HG02678 (cell line): ENCODE measurements around the gene KRT78.
"Not testable (repeated sequence)": the region's sequence is repeated elsewhere in the genome, so short reads cannot be mapped to it uniquely, and the experiment has no call there.

Experiments used
- ATAC-seq: cut with Tn5 transposase; IDR thresholded peaks from one replicate; pipeline ENCODE4 v1.9.1; 2021; ENCODE audit warnings: mild to moderate bottlenecking, moderate library complexity; ENCODE audit not compliant: unreplicated experiment

Gene KRT78

GRCh38 chr12:52798671-52799504 lies 49.9 kb downstream of the KRT78 start:
- no peak for ATAC-seq

- no peak for ATAC-seq
These were observed 50.7 kb downstream of the KRT78 start for GRCh38 chr12:52798003-52798670.

GRCh38 chr12:52797529-52797894 lies 51.3 kb downstream of the KRT78 start:
- no peak for ATAC-seq

DNA sequence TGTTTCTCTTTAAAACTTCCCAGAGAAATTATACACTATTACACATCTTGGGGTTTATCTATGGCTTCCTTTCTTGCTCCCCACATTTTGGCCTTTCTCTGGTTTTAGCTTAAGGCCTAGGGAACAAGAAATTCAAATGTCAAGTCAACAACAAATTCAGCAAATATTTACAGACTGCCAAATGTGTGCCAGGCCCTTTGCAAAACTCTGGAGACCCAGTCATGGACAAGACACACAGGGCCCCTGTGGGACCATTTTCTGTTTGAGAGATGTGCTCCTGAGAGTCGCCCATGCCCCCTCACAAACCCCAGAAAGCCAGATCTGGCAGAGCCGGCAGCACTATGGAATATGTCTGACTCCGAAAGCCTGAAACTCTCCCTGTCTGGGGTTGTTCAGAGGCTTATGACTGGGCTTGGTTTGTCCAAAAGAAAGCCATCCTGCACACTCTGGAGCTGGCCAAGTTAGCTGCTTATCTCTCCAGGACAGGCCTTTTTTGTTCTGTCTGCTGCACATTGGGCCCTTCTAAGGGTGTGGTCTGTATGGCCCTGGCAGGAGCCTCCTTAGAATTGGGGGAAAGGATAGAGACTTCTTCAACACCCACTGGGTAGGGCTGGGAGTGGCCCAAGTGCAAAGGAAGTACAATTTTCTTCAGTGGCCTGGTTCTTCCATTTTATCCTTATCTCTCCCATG lies 51.8 kb downstream of the KRT78 start:
- no peak for ATAC-seq

- no peak for ATAC-seq
These were observed 52.4 kb downstream of the KRT78 start for GRCh38 chr12:52796429-52796794.

GRCh38 chr12:52795694-52796428 lies 52.9 kb downstream of the KRT78 start, which contains the start of gene KRT3:
Gene KRT3 (minus strand): TSS chr12:52796117. CDS start chr12:52796042, 75 bp downstream.
- no peak for ATAC-seq

- not testable (repeated sequence) for ATAC-seq
These were observed 53.5 kb downstream of the KRT78 start for GRCh38 chr12:52795332-52795674.

DNA sequence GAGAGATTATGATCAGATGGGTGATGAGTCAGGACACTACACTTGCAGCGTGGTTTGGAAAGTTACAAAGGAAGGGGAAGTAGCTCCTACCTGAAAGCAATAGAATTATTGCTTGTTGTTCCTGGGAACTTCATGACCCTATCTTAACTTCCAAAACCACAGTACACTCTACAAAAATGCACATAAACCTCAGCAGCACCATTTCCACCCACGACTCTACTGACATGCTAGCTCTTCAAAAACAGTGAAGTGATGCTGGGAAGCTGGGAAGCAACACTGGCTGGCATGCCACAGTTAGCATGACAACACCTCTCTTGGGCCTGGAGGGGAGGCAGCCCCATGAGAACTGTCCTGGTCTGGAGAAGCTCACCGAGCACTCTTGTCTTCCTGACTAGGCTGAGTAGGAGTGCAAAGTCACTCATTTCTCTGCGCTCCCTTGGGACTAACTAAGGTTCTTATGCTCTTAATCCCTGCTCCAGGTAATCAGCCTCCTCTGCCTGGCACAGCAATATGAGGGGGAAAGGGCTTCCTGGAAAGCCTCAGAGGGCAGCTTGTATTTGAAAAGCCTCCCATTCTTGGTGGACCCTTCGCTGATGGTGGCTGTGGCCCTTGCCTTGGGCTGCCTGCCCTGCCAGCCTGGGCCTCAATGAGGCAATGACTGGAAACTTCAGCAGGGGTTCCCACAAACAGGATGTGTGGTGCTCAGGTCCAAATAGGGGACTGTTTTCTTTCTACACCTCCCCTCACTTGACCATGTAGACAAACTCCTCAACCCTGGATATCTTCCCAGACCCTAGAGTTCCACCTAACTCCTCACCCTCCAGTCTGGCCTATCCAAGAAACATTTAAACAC lies 54.1 kb downstream of the KRT78 start:
- no peak for ATAC-seq

DNA sequence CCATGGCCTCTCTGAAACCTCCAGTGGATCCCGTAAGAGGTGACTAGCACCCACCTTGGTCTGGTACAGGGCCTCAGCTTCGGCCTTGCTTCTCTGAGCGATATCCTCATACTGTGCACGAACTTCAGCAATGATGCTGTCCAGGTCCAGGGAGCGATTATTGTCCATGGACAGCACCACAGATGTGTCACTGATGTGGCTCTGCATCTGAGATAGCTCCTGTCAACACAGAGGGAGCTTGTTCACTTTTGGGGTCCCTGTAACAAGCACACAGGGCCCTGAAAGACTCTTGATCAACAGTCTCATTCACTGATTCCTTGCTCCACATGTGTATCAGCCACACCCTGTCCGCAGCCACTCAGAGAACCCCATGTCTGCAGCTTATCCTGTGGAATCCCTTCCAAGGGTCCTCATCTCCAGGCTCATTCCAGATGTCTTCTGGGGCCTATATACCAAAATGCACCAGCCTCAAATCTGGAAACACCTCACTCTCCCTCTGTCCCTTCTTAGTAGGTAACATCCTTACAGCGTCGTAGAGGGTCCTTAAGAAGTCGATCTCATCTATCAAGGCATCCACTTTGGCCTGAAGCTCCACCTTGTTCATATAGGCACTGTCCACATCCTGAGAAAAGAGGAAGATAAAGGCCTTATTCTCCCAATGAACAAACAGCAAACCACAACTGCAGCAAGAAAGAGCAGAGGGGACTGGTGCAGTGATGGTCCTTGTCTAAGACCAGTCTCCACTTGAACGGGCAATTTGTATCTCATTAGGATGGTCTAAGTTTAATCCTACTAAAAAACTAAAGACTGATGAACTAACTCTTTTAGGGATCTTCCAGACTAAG lies 56.4 kb downstream of the KRT78 start:
- ATAC-seq: no peak

DNA sequence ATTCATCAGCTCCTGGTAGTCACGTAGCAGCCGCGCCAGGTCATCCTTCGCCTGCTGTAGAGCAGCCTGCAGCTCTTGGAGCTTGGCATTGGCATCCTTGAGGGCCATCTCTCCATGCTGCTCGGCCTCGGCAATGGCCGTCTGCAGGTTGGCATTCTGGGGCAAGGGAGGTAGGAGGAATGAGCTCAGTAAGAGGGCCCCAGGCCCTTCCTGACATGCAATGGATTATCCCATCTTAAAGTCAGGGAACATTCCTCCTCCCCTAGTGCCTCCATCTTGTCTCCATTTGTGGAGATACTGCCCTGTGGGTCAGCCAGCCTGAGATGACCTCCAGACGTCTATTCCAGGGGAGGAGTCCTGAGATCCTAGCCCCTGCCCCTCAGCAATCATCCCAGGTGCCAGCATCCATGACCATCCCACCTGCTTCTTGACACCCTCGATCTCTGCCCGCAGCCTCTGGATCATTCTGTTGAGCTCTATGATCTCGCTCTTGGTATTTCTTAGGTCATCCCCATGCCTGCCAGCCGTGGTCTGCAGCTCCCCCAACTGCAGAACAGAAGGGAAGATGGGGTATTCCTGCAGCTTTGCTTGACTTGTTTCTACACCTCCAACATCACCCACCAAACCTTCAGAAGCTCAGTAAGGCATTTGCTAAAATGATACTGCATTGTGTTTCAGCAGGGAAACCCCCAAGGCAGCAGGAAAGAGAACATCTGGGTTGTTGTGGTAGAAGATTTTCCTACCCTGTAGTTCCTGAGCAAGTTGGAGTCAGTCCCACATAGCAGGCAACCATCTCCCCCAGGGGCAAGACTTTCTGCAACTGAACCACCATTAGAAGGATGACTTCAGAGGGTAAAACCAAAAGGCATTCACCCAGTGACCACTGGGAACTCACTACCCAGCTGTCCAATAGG lies 57.3 kb downstream of the KRT78 start:
- ATAC-seq: no peak

- ATAC-seq: no peak
These were observed 58.1 kb downstream of the KRT78 start for GRCh38 chr12:52790427-52791270.

- ATAC-seq: no peak
These were observed 59.0 kb downstream of the KRT78 start for GRCh38 chr12:52789637-52790426.

- no peak for ATAC-seq
These were observed 59.7 kb downstream of the KRT78 start for GRCh38 chr12:52788876-52789636.

GRCh38 chr12:52788192-52788875 lies 60.5 kb downstream of the KRT78 start:
- no peak for ATAC-seq
